ENCODE data around the gene PPA2. TPM values are rescaled to one million over a fixed set of nuclear protein-coding genes. Genes with fewer than 3 reads are reported as not detected.
"Not testable (repeated sequence)": the region's sequence is repeated elsewhere in the genome, so short reads cannot be mapped to it uniquely, and the experiment has no call there.

Gene PPA2
- total and polyA plus RNA-seq, 8 donors, result 10.5 to 473 (median 85.4) TPM

DNA sequence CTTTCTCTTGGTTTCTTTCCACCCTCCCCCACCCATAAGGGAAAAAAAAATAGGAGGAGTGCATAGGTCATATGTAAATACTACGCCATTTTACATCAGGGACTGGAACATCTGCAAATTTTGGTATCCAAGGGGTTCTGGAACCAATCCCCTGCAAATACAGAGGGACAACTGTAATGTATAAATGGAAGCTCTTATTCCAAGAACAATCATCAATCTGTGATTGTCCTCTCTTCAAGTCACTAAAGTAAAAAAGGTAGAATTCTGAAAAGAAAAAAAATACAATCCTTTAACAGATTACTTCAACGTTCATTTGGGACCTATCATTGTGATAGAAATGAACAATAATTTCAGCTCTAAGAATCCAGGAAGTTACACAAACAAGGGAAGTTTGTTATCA is 13.6 kb downstream of the PPA2 start:
- Histone ChIP-seq H3K36me3 (peaks cover 0 to 16% (median 7%) of the 10 kb centered on the region in 4 donors), H3K27me3 (no peaks in the 10 kb centered on the region), H3K4me1 (peaks cover 0 to 25% (median 7%) of the 10 kb centered on the region in 4 donors), H3K4me3 (no peak overlapping the region), H3K9me3 (no peaks in the 10 kb centered on the region), H3K27ac (no peak overlapping the region)
- 53 to 64% (median 59%) methylated on average over 2 of the region's 2 CpGs for WGBS, 5 donors
- no peak for DNase-seq
- intact Hi-C loops (cut with DNase I; ENCODE audit: low total_unique reads), result no loop called here
- TF ChIP-seq, protein P1, sequence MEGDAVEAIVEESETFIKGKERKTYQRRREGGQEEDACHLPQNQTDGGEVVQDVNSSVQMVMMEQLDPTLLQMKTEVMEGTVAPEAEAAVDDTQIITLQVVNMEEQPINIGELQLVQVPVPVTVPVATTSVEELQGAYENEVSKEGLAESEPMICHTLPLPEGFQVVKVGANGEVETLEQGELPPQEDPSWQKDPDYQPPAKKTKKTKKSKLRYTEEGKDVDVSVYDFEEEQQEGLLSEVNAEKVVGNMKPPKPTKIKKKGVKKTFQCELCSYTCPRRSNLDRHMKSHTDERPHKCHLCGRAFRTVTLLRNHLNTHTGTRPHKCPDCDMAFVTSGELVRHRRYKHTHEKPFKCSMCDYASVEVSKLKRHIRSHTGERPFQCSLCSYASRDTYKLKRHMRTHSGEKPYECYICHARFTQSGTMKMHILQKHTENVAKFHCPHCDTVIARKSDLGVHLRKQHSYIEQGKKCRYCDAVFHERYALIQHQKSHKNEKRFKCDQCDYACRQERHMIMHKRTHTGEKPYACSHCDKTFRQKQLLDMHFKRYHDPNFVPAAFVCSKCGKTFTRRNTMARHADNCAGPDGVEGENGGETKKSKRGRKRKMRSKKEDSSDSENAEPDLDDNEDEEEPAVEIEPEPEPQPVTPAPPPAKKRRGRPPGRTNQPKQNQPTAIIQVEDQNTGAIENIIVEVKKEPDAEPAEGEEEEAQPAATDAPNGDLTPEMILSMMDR (IDR thresholded peaks at IDR 0.05), result no peak
- TF ChIP-seq POLR2AphosphoS5 (IDR thresholded peaks at IDR 0.05), result no peak

DNA sequence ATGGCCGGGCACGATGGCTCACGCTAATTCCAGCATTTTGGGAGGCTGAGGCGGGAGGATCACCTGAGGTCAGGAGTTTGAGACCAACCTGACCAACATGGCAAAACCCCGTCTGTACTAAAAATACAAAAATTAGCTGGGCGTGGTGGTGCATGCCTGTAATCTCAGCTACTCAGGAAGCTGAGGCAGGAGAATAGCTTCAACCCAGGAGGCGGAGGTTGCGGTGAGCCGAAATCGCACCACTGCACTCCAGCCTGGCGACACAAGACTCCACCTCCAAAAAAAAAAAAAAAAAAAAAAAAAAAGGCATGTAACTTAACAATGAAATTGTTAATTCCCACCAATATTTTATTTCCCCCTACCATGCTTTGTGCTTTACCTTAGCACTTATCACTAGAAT is 15.3 kb downstream of the PPA2 start:
- Histone ChIP-seq H3K4me1 (peaks cover 0 to 32% (median 7%) of the 10 kb centered on the region in 4 donors), H3K36me3 (peaks cover 0 to 14% (median 6%) of the 10 kb centered on the region in 4 donors)
- H3K9me3 ChIP-seq; H3K4me3 ChIP-seq; intact Hi-C loops (cut with DNase I; ENCODE audit: low total_unique reads); H3K27me3 ChIP-seq; H3K27ac ChIP-seq; DNase-seq: not testable (repeated sequence)
- 82 to 96% (median 92%) methylated on average over 11 of the region's 11 CpGs for WGBS, 5 donors

DNA sequence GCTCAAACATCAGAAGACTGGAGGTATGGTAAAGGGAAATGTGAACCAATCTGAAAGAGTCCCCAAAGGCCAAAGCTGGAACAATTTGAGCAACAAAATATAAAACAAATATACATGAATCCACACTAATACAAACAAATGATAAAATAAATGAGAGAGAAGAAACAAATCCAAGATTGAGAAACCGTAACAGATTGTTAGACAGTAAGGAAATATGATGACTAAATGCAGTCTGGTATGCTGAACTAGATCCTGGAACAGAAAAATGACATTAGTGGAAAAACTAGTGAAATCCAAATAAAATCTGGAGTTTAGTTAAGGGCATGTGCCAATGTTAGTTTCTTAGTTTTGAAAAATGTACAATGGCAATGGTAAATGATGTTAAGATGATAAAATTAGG is 15.9 kb downstream of the PPA2 start:
- H3K36me3 ChIP-seq, result peaks cover 0 to 13% (median 4%) of the 10 kb centered on the region in 4 donors
- no peaks in the 10 kb centered on the region for H3K27me3 ChIP-seq
- H3K9me3 ChIP-seq, result no peaks in the 10 kb centered on the region
- no peak overlapping the region for H3K27ac ChIP-seq
- 56 to 79% (median 65%) methylated on average over 1 of the region's 1 CpG for WGBS, 5 donors
- intact Hi-C loops (cut with DNase I; ENCODE audit: low total_unique reads), result no loop called here
- H3K4me3 ChIP-seq, result no peak overlapping the region
- TF ChIP-seq, protein P1 (IDR thresholded peaks at IDR 0.05), result no peak
- TF ChIP-seq EP300 (IDR thresholded peaks at IDR 0.05) (no peak), POLR2AphosphoS5 (IDR thresholded peaks at IDR 0.05) (no peak), POLR2A (IDR thresholded peaks at IDR 0.05) (no peak)
- H3K4me1 ChIP-seq, result peaks cover 0 to 32% (median 7%) of the 10 kb centered on the region in 4 donors
- DNase-seq, result no peak

DNA sequence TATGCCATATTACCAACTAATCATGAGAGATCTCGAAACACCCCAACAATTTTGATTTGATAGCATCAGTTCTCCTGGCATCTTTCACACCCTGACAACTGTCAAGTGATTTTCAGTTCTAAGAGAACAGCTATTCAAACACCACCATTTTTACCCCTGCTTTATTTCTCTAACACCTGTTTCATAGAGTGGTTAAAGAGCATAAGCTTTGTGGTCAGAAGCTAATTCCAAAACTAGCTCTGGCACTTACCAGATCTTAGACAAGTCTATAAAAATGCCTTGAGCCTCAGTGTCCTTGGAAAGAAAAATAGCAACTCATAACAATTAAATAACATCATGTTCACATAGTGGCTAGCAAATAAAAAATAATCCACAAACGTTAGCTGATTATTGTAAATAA is 17.9 kb downstream of the PPA2 start:
- WGBS, 5 donors, result 80 to 93% (median 82%) methylated on average over 2 of the region's 2 CpGs
- intact Hi-C loops (cut with DNase I; ENCODE audit: low total_unique reads), result no loop called here
- TF ChIP-seq, protein P1 (IDR thresholded peaks at IDR 0.05), result no peak
- no peak for TF ChIP-seq POLR2AphosphoS5 (IDR thresholded peaks at IDR 0.05)
- TF ChIP-seq EP300 (IDR thresholded peaks at IDR 0.05), result no peak
- no peak for TF ChIP-seq POLR2A (IDR thresholded peaks at IDR 0.05)
- Histone ChIP-seq H3K9me3 (no peaks in the 10 kb centered on the region), H3K36me3 (peaks cover 0 to 13% (median 6%) of the 10 kb centered on the region in 4 donors), H3K27me3 (no peaks in the 10 kb centered on the region), H3K27ac (no peak overlapping the region), H3K4me3 (no peak overlapping the region), H3K4me1 (peaks cover 0 to 20% (median 3%) of the 10 kb centered on the region in 4 donors)
- DNase-seq, result no peak

DNA sequence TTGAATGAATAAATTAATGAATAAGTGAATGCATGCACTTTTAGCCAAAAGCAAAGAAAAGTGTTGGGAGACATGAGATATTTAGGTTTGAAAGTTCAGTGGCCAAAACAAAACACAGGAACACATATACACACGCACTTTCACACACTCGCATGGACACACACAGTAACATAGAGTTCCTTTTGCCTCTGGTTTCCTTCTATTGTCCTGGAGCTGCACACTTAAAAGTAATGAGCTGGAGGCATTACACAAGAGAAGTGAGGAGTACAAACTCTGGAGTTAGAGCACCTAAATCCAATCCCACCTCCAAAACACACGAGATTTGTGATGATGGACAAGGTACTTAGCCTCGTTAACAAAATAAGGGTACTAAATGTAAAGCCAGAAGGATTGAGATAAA is 18.7 kb downstream of the PPA2 start:
- H3K27ac ChIP-seq, result no peak overlapping the region
- intact Hi-C loops (cut with DNase I; ENCODE audit: low total_unique reads), result no loop called here
- 55 to 89% (median 65%) methylated on average over 4 of the region's 4 CpGs for WGBS, 5 donors
- H3K4me1 ChIP-seq, result peaks cover 0 to 11% (median 0%) of the 10 kb centered on the region in 4 donors
- H3K4me3 ChIP-seq, result no peak overlapping the region
- H3K36me3 ChIP-seq, result peaks cover 0 to 17% (median 6%) of the 10 kb centered on the region in 4 donors
- DNase-seq, result no peak
- no peak for TF ChIP-seq POLR2AphosphoS5 (IDR thresholded peaks at IDR 0.05)
- TF ChIP-seq, protein P1 (IDR thresholded peaks at IDR 0.05), result no peak
- TF ChIP-seq EP300 (IDR thresholded peaks at IDR 0.05), result no peak
- no peaks in the 10 kb centered on the region for H3K9me3 ChIP-seq
- no peaks in the 10 kb centered on the region for H3K27me3 ChIP-seq
